GM18870 (cell line): ENCODE measurements around the gene VARS1.

Source experiments
- ATAC-seq: cut with Tn5 transposase; IDR thresholded peaks from one replicate; pipeline ENCODE4 v1.9.1; 2021; ENCODE audit warnings: moderate library complexity; ENCODE audit not compliant: unreplicated experiment

VARS1 gene

GRCh38 chr6:31775633-31776484, 19.7 kb downstream of the VARS1 start:
- ATAC-seq: no peak

GRCh38 chr6:31775184-31775583, 20.4 kb downstream of the VARS1 start:
- no peak for ATAC-seq

- no peak for ATAC-seq
Measured at GRCh38 chr6:31771992-31772358, 23.6 kb downstream of the VARS1 start.

- no peak for ATAC-seq
Measured at GRCh38 chr6:31770860-31771259, 24.7 kb downstream of the VARS1 start.

GRCh38 chr6:31769684-31770371, 25.7 kb downstream of the VARS1 start:
- ATAC-seq: no peak

GRCh38 chr6:31768363-31769257, 26.9 kb downstream of the VARS1 start:
- ATAC-seq: no peak

- no peak for ATAC-seq
Measured at GRCh38 chr6:31767096-31767645, 28.4 kb downstream of the VARS1 start.

GRCh38 chr6:31765910-31766794, 29.4 kb downstream of the VARS1 start:
- ATAC-seq: no peak

- ATAC-seq: no peak
Measured at GRCh38 chr6:31765559-31765909, 30.0 kb downstream of the VARS1 start.

- ATAC-seq: no peak
Measured at GRCh38 chr6:31764198-31764597, 31.4 kb downstream of the VARS1 start.

- no peak for ATAC-seq
Measured at GRCh38 chr6:31763619-31763940, 32.0 kb downstream of the VARS1 start.

GRCh38 chr6:31762878-31763618, 32.5 kb downstream of the VARS1 start:
- ATAC-seq: no peak

- ATAC-seq: no peak
Measured at GRCh38 chr6:31762356-31762755, 33.2 kb downstream of the VARS1 start, which contains the start of gene SAPCD1. Gene SAPCD1 (plus strand): TSS chr6:31762656. CDS start chr6:31763055, 399 bp downstream.

- ATAC-seq: no peak
Measured at GRCh38 chr6:31761343-31761742, 34.2 kb downstream of the VARS1 start.

GRCh38 chr6:31760790-31761189, 34.8 kb downstream of the VARS1 start:
- no peak for ATAC-seq

GRCh38 chr6:31758281-31758680, 37.3 kb downstream of the VARS1 start:
- no peak for ATAC-seq

GRCh38 chr6:31752739-31753319, 42.7 kb downstream of the VARS1 start:
- ATAC-seq: no peak

GRCh38 chr6:31750411-31751022, 45.0 kb downstream of the VARS1 start:
- ATAC-seq: no peak
